ENCODE measurements around the gene SNX5.

SNX5 gene

DNA sequence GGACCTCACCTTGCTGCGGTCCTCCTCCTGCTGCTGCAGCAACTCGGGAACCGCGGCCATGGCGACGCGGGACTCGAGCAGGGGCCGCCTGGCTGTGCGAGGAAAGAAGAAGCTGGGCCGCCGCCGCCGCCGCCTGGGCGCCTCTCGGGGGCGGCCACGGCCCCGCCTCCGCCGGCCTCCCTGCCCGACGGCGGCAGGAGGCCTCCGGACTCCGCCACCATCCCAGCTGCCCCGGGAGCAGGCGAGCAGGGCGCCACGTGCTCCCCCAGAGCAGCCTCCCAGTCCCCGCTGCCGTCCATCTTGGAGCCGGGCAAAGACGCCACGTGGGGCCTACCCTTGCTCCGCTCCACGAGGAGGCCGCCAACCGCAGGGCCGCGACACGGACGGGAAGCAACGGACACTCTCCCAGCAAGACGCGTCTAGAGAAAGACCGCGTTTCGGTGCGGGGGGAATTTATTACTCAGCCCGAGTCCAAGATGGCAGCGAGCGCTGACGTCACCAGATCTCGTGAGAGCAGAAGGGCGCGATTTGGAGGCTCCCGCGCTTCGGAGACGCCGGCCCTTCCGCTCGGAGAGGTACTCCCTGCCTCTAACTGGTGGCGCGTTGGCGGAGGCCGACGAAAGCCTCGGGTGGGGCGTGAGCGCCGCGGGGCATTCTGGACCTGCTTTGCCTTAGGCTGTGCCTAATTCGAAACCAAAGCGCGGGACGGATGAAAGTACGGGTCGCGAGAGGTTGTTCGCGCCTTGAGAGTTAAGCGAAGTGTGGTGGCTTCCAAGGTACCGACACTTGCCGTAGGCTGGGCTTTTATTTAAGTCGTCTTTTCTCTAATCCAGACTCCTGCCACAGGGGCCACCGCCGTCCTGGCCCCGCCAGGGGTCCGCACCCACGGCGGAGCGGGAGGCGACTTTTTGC, at the start of gene SNX5, which contains the start of gene MGME1:
Gene SNX5 (minus strand): TSS at position 429 of the 912 bp plus-strand sequence. CDS start 369 bp downstream, at position 60.
Gene MGME1 (plus strand): TSS at position 653 of the 912 bp plus-strand sequence. CDS start 842 bp downstream, outside the sequence.
- DNase-seq (ENCODE audit: low spot score) (peak; percentile 96), FAIRE-seq (peak; percentile 82)

DNA sequence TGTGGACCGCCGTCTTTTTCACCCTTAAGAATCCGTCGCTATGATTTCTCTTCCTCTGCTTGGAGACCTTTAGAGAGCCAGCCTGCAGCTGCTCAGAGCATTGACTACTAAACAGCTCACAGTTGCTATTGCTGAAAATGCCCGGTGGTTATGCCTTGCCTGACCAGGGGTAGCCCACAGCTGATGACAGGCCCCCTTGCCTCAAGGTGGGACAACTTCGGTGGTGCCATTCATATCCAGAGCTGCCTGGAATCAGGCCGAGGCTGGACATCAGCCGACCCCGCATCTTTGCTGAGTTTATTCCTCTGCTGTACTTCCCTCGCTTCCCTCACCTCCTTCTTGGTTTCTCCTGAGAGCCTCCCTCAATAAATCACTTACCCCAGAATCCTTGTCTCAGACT, 49.5 kb upstream of the SNX5 start:
- FAIRE-seq = no peak
- DNase-seq (ENCODE audit: low spot score) = no peak

DNA sequence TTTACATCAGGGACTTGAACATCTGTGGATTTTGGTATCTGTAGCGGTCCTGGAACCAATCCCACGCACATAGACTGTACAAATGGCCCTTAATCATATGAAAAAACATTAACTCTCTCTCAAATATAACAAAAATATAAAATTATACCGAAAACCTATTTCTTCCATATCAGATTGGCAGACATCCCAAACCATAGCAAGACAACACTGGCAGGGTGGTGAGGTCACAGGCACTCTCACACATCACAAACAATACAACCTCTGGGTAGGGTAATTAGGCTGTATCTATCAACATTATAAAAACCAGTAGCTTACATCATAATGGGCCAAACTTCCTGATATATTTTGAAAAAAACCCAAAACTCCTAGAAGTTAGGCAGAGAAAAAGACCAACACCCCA, 48.2 kb upstream of the SNX5 start:
- DNase-seq (ENCODE audit: low spot score) (no peak), FAIRE-seq (no peak)

DNA sequence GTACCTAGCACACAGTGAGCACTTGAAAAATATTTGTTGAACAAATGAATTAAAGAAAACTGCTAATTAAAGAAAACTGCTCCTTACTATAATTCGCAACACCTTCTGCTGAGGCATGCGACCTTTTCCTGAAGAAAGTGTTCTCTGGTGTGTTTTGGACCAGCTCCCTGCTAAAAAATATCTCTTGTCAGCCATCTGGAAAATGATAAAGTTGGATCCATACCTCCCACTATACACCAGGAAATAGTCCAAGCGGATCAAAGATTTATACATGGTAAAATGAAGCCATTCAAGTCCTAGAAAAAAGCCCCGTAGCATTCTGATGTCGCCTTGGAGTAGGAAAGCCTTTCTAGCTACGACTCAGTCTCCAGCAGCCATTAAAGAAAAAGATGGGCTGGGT, 45.8 kb upstream of the SNX5 start:
- FAIRE-seq (no peak), DNase-seq (ENCODE audit: low spot score) (no peak)

DNA sequence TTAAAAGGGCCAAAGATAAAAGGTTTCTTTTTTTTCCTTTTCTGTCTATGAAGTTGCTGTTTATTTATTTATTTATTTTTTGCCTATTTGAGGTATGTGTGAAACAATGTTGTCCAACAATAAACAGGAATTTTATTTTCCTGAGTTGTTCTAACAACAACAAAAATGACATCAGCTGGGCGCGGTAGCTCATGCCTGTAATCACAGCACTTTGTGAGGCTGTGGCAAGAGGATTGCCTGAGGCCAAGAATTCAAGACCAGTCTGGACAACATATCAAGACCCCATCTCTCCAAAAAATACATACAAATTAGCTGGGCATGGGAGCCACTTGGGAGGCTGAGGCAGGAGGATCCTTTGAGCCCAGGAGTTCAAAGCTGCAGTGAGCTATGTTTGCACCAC, 44.3 kb upstream of the SNX5 start:
- no peak for FAIRE-seq
- no peak for DNase-seq (ENCODE audit: low spot score)

DNA sequence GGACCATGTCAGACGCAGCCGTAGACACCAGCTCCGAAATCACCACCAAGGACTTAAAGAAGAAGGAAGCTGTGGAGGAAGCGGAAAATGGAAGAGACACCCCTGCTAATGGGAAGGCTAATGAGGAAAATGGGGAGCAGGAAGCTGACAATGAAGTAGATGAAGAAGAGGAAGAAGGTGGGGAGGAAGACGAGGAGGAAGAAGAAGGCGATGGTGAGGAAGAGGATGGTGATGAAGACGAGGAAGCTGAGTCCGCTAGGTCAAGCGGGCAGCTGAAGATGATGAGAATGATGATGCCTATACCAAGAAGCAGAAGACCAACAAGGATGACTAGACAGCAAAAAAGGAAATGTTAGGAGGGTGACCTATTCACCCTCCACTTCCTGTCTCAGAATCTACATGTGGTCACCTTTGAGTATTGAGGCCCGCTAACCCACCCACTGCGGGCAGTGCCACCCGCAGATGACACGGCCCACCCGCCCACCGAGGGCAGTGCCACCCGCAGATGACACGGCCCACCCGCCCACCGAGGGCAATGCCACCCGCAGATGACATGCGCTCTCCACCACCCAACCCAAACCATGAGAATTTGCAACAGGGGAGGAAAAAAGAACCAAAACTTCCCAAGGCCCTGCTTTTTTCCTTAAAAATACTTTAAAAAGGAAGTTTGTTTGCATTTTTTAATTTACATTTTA, 43.5 kb upstream of the SNX5 start:
- no peak for DNase-seq (ENCODE audit: low spot score)
- no peak for FAIRE-seq

DNA sequence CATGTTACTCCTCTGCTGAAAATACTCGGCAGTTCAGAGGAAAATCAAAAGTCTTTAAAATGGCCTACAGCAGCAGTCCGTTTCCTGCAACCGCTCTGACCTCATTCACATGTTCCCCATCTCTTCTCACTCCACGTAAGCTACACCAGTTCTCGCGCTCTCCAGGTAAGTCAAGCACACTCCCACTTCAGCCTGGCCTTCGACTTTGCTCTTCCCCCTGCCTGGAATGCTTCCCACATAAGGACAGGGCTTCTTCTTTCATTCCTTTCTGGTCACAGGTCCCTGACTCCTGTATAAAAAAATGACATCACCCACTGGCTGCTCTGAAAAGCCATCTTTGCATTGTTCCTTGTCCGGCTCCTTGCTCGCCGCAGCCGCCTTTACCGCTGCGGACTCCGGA, 42.9 kb upstream of the SNX5 start:
- FAIRE-seq (no peak), DNase-seq (ENCODE audit: low spot score) (no peak)

DNA sequence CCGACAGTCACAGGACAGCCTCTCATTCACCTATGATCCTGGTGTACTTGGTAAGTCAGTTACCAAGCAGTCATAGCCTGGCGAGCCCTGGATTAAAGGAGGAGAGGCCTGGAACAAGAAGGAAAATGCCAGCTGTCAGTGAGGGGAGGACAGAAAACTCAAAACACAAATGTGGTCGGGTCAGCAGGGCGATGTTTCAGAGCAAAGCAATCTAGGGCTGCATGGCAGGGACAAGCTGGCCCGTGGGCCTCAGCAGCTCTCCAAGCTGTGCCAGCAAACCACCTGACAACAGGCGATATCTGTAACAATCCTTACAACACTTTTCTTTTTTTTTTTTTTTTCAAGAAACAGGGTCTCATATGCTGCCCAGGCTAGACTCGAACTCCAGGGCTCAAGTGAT, 40.5 kb upstream of the SNX5 start:
- FAIRE-seq = no peak

DNA sequence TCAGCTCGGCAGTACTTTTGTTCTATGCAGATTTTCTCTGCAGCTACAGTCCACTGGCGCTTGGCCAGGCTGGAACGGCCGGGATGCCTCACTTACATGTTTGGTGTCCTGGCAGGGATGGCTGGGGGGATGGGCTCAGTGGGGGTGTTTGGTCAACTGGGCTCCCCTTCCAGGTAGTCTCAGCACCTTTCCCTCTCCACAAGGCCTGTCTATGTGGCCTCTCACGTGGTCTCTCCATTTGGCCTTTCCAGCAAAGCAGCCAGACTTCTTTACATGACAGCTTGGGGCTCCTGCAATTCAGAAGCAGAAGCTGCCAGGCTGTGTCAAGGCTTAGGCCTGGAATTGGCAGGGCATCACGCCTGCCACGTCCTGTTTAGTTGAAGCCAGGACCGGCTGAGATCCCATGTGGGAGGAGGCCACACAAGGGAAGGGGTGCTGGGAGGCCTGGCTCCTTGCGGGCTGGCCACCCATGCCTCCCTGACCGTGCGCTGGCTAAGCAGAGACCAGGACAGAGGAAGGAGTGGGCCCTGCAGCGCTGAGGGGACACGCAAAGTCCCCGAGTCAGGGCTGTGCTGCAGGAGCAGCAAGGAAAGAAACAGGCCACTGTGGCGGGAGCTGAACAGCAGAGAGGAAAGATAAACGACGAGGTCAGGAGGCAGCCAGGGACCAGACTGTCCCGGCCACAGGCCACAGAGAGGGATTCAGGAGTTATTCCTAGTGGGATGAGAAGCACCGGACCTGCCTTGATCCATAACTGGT, 39.1 kb upstream of the SNX5 start:
- FAIRE-seq (no peak), DNase-seq (ENCODE audit: low spot score) (no peak)

More for the DNA sequence above, 40.5 kb upstream of the SNX5 start:
- no peak for DNase-seq (ENCODE audit: low spot score)

DNA sequence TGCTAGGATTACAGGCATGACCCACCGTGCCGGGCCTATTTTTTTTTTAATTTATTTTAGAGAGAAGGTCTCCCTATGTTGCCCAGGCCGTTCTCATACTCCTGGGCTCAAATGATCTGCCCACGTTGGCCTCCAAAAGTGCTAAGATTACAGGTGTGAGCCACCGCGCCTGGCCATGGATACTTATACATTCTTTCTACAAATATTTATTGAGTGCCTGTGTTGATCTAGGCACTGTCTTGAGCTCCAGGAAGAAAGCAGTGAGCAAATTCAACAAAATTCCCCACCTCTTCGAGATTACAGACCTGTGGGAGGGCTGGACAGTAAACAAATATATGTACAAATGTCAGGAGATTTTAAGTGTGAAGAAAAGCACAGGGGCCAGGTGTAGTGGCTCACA, 38.1 kb upstream of the SNX5 start:
- FAIRE-seq = no peak
- DNase-seq (ENCODE audit: low spot score) = no peak

DNA sequence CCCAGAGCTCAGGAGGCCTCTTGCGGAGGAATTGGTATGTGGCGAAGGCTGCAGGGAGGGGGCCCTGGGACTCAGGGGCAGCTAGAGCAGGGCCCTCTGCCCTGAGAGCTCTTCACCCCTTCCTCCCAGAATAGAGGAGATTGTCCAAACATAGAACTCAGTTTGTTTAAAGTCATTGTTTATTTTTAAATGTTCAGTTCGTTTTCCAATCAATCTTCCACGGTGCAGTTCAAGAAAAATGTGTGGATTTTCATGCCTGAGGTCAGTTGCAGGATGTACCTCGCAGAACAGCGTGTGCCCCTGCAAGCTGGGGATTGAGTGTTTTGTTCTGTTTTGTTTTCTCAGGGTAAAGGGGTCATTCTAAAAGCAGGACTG, 37.4 kb upstream of the SNX5 start:
- FAIRE-seq (no peak), DNase-seq (ENCODE audit: low spot score) (no peak)

DNA sequence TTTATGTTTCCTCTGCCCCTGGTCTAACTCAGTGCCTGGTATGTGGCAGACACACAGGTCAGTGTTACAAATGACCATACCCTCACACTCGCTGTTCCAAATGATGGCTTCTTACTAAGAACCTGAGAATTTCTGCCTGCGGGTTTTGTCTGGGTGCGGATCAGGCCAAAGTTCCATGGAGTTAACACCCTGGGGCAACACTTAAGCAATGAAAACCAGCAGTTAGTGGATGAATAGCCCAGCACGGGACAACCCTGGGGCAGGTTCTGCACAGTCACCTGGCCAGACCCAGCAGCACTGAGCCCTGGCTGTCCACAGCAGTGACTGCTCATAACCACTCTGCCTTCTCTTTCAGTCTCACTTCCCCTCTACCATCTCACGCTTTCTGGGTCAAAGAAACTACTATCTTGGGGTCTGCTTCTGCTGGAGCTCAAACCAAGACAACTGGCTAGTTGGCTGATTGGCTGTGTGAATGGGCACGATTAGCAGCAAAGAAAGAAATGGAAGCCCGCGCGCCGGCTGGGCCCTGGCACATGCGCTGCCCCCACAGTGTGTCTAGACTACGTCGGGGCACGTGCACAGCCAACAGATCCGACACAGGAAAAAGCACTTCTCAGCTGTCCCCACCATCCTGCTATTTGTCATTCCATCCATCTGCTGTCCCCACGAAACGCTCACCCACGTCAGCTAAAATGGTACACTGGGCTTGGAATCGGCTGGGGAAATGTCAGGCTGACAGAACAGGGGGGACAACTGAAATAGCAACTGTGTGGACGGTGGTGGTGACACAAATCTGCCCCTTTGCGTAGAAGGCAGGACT, 36.8 kb upstream of the SNX5 start:
- DNase-seq (ENCODE audit: low spot score) = no peak
- FAIRE-seq = no peak

DNA sequence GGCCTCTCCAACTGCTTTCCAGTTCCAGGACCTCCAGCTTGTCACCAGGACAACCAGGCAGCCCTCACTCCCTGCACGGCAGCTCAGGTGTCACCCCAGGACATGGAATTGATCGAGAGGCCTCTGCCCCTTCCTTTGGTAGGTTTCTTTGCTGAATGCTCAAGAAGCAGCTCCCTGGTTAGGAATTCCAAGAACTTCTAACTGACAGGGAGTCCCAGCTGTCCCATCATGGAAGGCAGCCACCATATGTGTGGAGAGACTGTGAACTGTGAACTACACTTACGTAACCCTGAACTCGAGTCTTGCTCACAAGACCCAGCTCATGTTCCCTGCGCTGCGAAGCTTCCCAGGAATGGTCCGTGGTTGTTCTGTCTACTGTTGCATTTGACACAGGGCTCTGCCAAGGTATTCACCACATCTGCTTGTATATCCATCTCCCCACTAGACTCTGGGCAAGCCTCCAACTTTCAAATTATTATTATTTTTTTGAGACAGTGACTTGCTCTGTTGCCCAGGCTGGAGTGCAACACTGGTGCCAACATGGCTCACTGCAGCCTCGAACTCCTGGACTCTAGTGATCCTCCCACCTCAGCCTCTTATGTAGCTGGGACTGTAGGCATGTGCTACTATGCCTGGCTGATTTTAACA, 35.9 kb upstream of the SNX5 start:
- FAIRE-seq = no peak

DNA sequence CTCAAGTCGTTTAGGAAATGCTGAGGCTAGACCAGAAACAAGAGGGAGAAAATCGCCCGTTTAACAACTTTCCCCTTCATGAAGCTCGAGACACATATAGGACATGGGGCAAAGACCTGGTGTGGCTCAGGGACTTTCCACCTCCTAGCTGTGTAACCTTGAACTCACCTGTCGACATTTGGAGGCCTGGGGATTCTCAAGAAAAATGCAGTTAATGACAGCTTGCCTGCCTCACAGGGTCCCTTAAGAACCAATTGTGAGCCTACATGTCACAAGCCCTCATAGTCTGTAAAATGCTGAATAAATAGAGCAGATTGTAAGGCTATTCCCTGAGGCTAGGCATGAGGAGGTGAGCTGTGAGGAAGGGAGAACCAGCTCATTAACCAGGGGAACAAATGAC, 35.3 kb upstream of the SNX5 start:
- FAIRE-seq (no peak), DNase-seq (ENCODE audit: low spot score) (no peak)

More for the DNA sequence above, 35.9 kb upstream of the SNX5 start:
- DNase-seq (ENCODE audit: low spot score) = no peak

DNA sequence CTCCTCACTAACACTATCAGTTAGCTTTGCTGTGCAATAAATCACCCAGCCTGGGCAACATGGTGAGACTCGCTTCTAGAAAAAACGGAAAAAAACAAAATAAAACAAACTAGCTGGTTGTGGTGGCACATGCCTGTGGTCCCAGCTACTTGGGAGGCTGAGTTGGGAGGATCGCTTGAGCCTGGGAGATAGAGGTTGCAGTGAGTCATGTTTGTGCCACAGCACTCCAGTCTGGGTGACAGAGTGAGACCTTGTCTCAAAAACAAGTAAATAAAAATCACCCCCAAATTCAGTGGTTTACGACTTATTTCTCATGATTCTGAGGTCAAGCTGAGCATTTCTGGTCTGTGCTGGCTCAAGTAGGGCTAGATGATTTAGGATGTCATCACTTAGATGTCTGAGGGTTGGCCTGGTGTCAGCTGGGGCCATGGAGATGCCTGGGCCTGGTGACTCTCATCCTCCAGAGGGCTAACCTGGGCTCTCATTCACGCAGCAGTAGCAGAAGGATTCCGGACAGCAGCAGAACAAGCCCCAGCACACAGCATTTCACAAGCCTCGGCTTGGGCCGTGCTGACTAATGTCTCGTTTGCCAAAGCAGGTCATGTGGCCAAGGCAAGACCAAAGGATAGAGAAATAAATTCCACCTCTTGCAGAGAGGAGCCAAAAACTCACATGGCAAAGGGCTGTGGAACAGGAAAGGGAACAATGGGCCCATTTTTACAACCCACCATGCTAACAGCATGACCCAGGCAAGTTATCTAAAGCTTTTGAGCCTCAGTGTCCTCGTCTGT, 32.7 kb upstream of the SNX5 start:
- DNase-seq (ENCODE audit: low spot score) (no peak), FAIRE-seq (no peak)

DNA sequence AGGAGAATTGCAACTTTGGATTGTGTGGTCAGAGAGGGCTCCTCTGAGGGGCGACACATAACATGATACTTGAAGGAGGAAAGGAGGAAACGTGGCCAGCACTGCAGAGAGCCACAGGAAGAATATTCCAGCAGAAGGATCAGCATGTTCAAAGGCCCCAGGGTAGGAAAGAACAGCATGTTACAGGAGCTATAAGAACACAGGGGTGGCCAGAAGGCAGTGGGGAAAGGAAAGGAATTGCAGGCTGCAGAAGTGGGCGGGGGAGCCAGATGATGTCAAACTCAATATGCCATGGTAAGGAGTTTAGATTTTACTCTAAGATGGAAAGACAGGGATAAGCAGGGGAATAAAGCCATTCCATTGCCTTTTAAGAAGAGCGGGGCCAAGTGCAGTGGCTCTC, 31.0 kb upstream of the SNX5 start:
- DNase-seq (ENCODE audit: low spot score) (no peak), FAIRE-seq (no peak)

DNA sequence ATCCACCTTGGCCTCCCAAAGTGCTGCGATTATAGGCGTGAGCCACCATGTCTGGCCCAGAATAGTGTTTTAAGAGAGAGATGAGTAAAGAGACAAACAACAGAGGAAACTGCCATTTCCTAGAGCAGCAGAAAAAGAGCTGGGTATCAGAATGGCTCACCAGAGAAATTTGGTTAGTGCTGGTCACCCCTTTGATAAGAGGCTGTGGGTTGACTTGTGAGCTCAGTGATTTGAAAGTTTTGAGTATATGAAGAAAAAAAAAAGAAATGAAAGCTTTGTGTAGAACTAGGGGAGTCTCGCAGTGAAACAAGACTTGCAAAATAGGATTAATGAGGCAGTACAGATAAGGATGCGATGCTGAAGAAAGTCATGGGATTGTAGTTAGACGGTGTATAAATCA, 29.9 kb upstream of the SNX5 start:
- no peak for FAIRE-seq
- DNase-seq (ENCODE audit: low spot score) = no peak

DNA sequence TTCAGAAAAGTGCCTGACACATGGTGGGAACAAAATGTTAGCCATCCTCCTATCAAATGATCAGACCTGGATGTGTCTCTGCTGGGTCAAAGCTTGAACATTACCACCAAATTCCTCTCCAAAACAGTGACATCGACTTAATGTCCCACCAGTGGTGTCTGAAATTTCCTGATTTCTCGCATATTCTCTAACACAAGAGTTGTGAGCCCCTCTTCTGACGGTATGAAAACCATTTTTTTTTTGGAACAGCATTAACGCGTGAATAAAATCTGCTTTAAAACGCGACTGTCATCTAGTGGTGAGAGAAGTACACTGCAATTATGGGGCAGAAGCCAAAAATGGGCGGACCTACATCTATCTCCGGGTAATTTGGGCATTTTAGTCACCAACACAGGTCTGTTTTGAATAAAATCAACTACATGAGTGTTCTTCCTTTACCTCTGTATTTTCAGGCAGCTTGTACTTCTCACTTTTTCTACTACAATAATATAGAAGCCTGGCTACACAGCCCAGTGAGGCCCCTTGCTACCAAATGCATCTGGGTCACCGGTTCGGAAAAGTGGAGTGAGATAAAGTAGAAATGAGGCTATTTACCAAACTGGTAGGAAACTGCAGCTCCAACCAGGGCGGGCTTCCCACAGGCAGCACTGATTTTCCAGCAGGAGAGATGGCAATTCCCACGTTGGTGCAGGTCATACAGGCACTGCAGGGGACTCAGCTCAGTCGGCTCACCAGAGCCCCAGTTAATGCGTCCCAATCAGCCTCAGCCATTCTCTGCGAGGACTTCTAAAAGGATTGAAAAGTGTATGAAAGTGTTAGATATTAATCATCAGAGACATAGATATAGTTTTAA, 27.6 kb upstream of the SNX5 start:
- DNase-seq (ENCODE audit: low spot score) (peak; percentile 41), FAIRE-seq (no peak)

DNA sequence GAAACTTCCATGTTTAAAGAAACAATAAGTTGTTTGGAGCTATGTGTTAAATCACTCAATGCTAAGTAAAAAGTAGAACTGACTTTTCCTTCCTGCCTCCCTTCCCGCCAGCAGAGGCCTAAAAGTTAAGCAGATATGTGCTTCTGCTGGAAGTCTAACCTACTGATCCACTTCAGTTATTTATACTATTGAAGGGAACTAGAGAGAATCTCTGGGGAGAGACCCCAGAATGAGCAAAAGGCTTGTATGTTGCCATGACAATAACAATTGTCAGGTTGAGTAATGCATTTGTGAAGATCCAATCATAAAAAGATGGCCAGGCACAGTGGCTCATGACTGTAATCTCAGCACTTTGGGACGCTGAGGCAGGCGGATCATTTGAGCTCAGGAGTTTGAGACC, 25.0 kb upstream of the SNX5 start:
- FAIRE-seq (no peak), DNase-seq (ENCODE audit: low spot score) (no peak)
